ENCODE results near the gene CATSPERZ. TPM values are rescaled to one million over a fixed set of nuclear protein-coding genes. Genes with fewer than 3 reads are reported as not detected.
"Not testable (repeated sequence)": the region's sequence is repeated elsewhere in the genome, so short reads cannot be mapped to it uniquely, and the experiment has no call there.

The CATSPERZ gene
- total RNA-seq, 1 donor from 2014 or later, result not detected

DNA sequence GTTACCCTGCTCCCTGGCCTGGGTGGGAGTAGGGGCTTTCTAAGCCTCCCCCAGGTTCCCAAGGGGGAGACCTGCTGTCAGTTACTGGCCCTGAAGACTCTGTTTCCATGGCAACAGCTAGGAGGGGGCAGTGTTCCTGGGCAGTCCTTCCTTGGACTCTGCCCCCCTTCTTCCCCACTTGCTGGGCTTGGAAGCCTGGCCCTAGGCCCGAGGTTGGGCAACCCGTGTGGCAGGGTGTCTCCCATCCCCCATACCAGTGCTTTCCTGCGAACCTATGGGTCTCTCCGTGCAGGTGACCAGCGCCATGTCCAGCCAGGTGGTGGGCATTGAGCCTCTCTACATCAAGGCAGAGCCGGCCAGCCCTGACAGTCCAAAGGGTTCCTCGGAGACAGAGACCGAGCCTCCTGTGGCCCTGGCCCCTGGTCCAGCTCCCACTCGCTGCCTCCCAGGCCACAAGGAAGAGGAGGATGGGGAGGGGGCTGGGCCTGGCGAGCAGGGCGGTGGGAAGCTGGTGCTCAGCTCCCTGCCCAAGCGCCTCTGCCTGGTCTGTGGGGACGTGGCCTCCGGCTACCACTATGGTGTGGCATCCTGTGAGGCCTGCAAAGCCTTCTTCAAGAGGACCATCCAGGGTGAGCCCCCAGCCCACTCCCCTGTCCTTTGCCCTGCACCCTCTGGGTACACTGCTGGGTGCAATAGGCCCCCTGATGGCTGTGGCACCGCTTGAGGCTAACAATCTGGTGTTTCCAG, 6.9 kb downstream of the CATSPERZ start:
- ChIA-PET POLR2A (interaction anchor here (0.6 to 1.4 kb wide), 3 partner anchors 10 to 48 kb away, joined by 4 to 6 read pairs (median 5); partner anchors contain the start of genes PRDX5 and TRMT112), CTCF (interaction anchor here (1.1 to 1.7 kb wide), 1 partner anchor 48 kb away, joined by 4 to 6 read pairs; no protein-coding TSS in a partner anchor)
- ATAC-seq (ENCODE audit: low read depth), result no peak
- peak overlapping the region; percentile 95 for H3K4me3 Mint-ChIP-seq
- no peak for DNase-seq
- H3K9me3 Mint-ChIP-seq, result no peaks in the 10 kb centered on the region
- intact Hi-C loops (cut with micrococcal nuclease), result loop anchor here (1.0 kb wide), 1 partner anchor 48 kb away; no protein-coding TSS in a partner anchor
- H3K27ac Mint-ChIP-seq, result peak overlapping the region; percentile 92
- peaks cover 19% of the 10 kb centered on the region for H3K4me1 Mint-ChIP-seq
- H3K27me3 Mint-ChIP-seq, result no peaks in the 10 kb centered on the region
- H3K36me3 Mint-ChIP-seq (ENCODE audit: low read depth), result peaks cover 15% of the 10 kb centered on the region
- TF ChIP-seq, protein P1, sequence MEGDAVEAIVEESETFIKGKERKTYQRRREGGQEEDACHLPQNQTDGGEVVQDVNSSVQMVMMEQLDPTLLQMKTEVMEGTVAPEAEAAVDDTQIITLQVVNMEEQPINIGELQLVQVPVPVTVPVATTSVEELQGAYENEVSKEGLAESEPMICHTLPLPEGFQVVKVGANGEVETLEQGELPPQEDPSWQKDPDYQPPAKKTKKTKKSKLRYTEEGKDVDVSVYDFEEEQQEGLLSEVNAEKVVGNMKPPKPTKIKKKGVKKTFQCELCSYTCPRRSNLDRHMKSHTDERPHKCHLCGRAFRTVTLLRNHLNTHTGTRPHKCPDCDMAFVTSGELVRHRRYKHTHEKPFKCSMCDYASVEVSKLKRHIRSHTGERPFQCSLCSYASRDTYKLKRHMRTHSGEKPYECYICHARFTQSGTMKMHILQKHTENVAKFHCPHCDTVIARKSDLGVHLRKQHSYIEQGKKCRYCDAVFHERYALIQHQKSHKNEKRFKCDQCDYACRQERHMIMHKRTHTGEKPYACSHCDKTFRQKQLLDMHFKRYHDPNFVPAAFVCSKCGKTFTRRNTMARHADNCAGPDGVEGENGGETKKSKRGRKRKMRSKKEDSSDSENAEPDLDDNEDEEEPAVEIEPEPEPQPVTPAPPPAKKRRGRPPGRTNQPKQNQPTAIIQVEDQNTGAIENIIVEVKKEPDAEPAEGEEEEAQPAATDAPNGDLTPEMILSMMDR (IDR thresholded peaks at IDR 0.05), result no peak

DNA sequence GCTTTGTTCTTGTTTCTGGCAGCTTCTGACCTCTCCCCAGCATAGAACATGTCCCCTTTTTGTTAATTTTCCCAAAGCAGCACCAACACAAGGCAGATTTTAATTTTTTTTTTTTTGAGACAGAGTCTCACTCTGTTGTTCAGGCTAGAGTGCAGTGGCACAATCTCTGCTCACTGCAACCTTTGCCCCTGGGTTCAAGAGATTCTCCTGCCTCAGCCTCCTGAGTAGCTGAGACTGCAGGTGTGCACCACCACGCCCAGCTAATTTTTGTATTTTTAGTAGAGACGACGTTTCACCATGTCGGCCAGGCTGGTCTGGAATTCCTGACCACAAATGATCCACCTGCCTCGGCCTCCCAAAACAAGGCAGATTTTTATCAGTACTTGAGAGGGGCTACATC, 7.6 kb downstream of the CATSPERZ start:
- Mint-ChIP-seq H3K4me1 (peaks cover 22% of the 10 kb centered on the region), H3K4me3 (peak overlapping the region; percentile 55), H3K27ac (peak overlapping the region; percentile 46), H3K36me3 (ENCODE audit: low read depth) (peaks cover 19% of the 10 kb centered on the region)
- DNase-seq; H3K9me3 Mint-ChIP-seq; ATAC-seq (ENCODE audit: low read depth); H3K27me3 Mint-ChIP-seq; intact Hi-C loops (cut with micrococcal nuclease): not testable (repeated sequence)
- CTCF ChIA-PET, result interaction anchor here (1.7 kb wide), 1 partner anchor 47 kb away, joined by 6 read pairs; no protein-coding TSS in a partner anchor
- POLR2A ChIA-PET, result interaction anchor here (0.8 to 1.4 kb wide), 2 partner anchors 10 to 26 kb away, joined by 3 to 4 read pairs; partner anchors contain the start of gene PRDX5

GRCh38 chr11:64312947-64313346, 12.8 kb downstream of the CATSPERZ start:
- Mint-ChIP-seq H3K4me1 (peaks cover 15% of the 10 kb centered on the region), H3K27me3 (no peaks in the 10 kb centered on the region), H3K4me3 (no peak overlapping the region), H3K27ac (peak overlapping the region; percentile 6), H3K9me3 (no peaks in the 10 kb centered on the region), H3K36me3 (ENCODE audit: low read depth) (peaks cover 44% of the 10 kb centered on the region)
- ChIA-PET POLR2A (no interaction called here), CTCF (interaction anchor here (2.3 kb wide), 1 partner anchor 42 kb away, joined by 10 read pairs; no protein-coding TSS in a partner anchor)
- TF ChIP-seq, protein P1 (IDR thresholded peaks at IDR 0.05), result no peak
- intact Hi-C loops (cut with micrococcal nuclease), result no loop called here
- DNase-seq (no peak), ATAC-seq (ENCODE audit: low read depth) (no peak)

DNA sequence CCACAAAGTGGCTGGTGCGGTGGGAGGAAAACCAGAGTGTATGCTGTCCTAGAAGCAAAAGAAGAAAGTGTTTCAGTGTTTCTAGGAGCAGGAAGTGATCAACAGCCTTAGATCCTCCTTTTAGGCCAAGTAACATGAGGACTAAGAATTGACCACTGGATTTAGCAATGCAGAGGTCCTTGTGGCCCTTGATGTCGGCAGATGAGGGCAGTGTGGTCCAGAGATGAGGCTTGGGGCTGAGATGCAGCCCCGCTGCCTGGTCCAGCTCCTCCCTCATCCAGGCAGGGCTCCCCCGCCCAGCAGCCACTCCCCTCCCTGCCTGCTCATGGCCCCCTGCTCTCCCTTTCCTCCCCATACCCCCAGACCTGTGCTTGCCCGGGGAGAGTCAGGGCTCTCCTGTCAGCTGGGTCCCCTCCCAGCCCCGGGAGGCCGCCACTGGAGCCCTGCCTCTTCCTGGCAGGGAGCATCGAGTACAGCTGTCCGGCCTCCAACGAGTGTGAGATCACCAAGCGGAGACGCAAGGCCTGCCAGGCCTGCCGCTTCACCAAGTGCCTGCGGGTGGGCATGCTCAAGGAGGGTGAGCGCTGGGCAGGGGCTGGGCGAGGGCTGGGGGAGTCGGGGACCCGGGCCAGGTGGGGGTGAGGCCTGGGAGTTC, 13.5 kb downstream of the CATSPERZ start:
- Mint-ChIP-seq H3K36me3 (ENCODE audit: low read depth) (peaks cover 46% of the 10 kb centered on the region), H3K27ac (no peak overlapping the region), H3K4me1 (peaks cover 19% of the 10 kb centered on the region), H3K9me3 (no peaks in the 10 kb centered on the region), H3K27me3 (no peaks in the 10 kb centered on the region), H3K4me3 (no peak overlapping the region)
- ChIA-PET POLR2A (no interaction called here), CTCF (interaction anchor here (0.7 to 2.3 kb wide), 2 partner anchors 8 to 41 kb away, joined by 3 to 10 read pairs; partner anchors contain the start of gene ESRRA)
- TF ChIP-seq, protein P1 (IDR thresholded peaks at IDR 0.05), result no peak
- intact Hi-C loops (cut with micrococcal nuclease), result no loop called here
- no peak for DNase-seq
- ATAC-seq (ENCODE audit: low read depth), result no peak

DNA sequence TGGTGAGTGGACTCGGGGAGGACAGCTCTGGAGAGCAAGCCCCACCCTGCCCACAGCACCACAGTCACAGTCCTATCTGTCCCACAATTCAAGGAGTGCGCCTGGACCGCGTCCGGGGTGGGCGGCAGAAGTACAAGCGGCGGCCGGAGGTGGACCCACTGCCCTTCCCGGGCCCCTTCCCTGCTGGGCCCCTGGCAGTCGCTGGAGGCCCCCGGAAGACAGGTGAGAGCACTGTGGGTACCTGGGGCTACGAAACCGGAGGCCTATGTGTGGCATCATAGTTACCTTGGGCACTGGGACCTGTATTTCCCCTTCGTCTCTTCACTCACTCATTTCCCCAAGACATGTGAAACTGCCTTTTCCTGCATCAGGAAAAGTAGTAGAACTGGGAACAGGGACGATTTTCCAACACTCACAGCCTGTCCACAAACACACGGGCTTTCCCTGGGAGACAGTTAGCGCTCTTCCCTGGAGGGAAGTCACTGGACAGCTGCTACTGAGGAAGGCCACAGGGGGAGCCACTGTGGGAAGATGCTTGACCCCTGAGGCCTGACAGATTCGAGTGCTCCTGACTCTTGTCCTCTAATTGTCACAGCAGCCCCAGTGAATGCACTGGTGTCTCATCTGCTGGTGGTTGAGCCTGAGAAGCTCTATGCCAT, 14.1 kb downstream of the CATSPERZ start:
- H3K27ac Mint-ChIP-seq, result no peak overlapping the region
- intact Hi-C loops (cut with micrococcal nuclease), result no loop called here

More for the DNA sequence above, 14.1 kb downstream of the CATSPERZ start:
- Mint-ChIP-seq H3K4me3 (no peak overlapping the region), H3K4me1 (peaks cover 25% of the 10 kb centered on the region), H3K9me3 (no peaks in the 10 kb centered on the region), H3K27me3 (no peaks in the 10 kb centered on the region), H3K36me3 (ENCODE audit: low read depth) (peaks cover 46% of the 10 kb centered on the region)
- TF ChIP-seq, protein P1 (IDR thresholded peaks at IDR 0.05), result no peak
- no peak for ATAC-seq (ENCODE audit: low read depth)
- CTCF ChIA-PET, result interaction anchor here (0.7 to 2.3 kb wide), 2 partner anchors 9 to 41 kb away, joined by 3 to 10 read pairs; partner anchors contain the start of gene ESRRA
- POLR2A ChIA-PET, result no interaction called here
- no peak for DNase-seq

All from activated B cell treated with CpG ODN at 0.5 μM for 24 hours (primary cell).